Spleen (tissue), 11 donors: ENCODE data around the gene ANKFN1. TPM values are rescaled to one million over a fixed set of nuclear protein-coding genes. Genes with fewer than 3 reads are reported as not detected.

Experiments used
- DNase-seq: peaks from one replicate; pipeline ENCODE4 v3.0.0-alpha.2; 2020
- H3K27ac ChIP-seq, 8 donors: fragments of 200-600 bp; sonication (generic) in 7 of 8; 1 replicate in 4 of 8; 2 replicates in 4 of 8; pipeline versions ENCODE4 v1.5.0 to v1.8.0; 2016 to 2021; ENCODE audit warnings: inconsistent platforms in 4 of 8, mild to moderate bottlenecking in 4 of 8, moderate library complexity in 1 of 8
- H3K27me3 ChIP-seq, 7 donors: fragments of 200-600 bp; sonication (generic) in 6 of 7; replicated peaks in 1 of 7; 1 replicate in 4 of 7; 2 replicates in 3 of 7; pipeline versions ENCODE4 v1.5.0 to v1.8.0; 2016 to 2021; ENCODE audit warnings: inconsistent platforms in 3 of 7, mild to moderate bottlenecking in 1 of 7
- H3K36me3 ChIP-seq, 6 donors: fragments of 200-600 bp; sonication (generic) in 5 of 6; 1 replicate in 4 of 6; 2 replicates in 2 of 6; pipeline versions ENCODE4 v1.5.0 to v1.8.0; 2016 to 2021; ENCODE audit warnings: inconsistent platforms in 2 of 6
- H3K4me1 ChIP-seq, 6 donors: fragments of 200-600 bp; sonication (generic) in 5 of 6; 1 replicate in 3 of 6; 2 replicates in 3 of 6; pipeline versions ENCODE4 v1.5.0 to v1.8.0; 2016 to 2021; ENCODE audit warnings: inconsistent platforms in 3 of 6
- H3K4me3 ChIP-seq, 8 donors: fragments of 200-600 bp; sonication (generic) in 7 of 8; 1 replicate in 4 of 8; 2 replicates in 4 of 8; pipeline versions ENCODE4 v1.5.0 to v1.8.0; 2016 to 2021; ENCODE audit warnings: inconsistent platforms in 4 of 8, mild to moderate bottlenecking in 4 of 8, moderate library complexity in 2 of 8
- H3K9me3 ChIP-seq, 8 donors: fragments of 200-600 bp; sonication (generic) in 7 of 8; 1 replicate in 4 of 8; 2 replicates in 4 of 8; pipeline versions ENCODE4 v1.5.0 to v1.8.0; 2016 to 2021; ENCODE audit warnings: inconsistent platforms in 4 of 8
- POLR2A ChIP-seq, 3 donors: fragments of 450-650 bp; IDR thresholded peaks; one replicate each; pipeline ENCODE4 v1.5.1; 2017; ENCODE audit warnings: antibody characterized with exemption in 3 of 3, mild to moderate bottlenecking in 1 of 3
- POLR2AphosphoS5 ChIP-seq, 3 donors: sonication (generic); formaldehyde crosslinking; IDR thresholded peaks; one replicate each; pipeline ENCODE4 v1.5.1; 2017; ENCODE audit warnings: antibody characterized with exemption in 3 of 3
- WGBS, 5 donors: extraction: QIAGEN DNeasy Blood & Tissue Kit in 3 of 5; methylation state at CpG; one replicate each; pipeline versions ENCODE4 v1.1.5 to v1.1.7; 2013 to 2018; 5-methylcytosine and 5-hydroxymethylcytosine counted together
- intact Hi-C: fragments of 100-400 bp; cut with DNase I; formaldehyde crosslinking; loops from one replicate; pipeline ENCODE4 v1.15.0; 2023; ENCODE audit warnings: low total_unique reads
- polyA plus RNA-seq, 3 donors: library from polyadenylated mRNA; stranded (reverse); fragments of 200-250 nt; gene quantifications; one replicate each; pipeline ENCODE4 v1.2.1, GENCODE V29; 2013
- total RNA-seq, 7 donors: library from RNA; depleted of rRNA in 3 of 7; stranded (reverse); fragments of >200 nt in 3 of 7; fragmentation: NEBNext Ultra II Directional in 4 of 7; extraction: Animal tissue kit (Norgen Biotek cat#: 25700) in 4 of 7; gene quantifications; one replicate each; pipeline versions ENCODE4 v1.1.0 to v1.2.1, GENCODE V29; 2016 to 2021
- TF ChIP-seq, protein P1 (sequence below), 11 experiments: fragments of 200-600 bp in 7 of 11; fragments of 450-650 bp in 4 of 11; sonication (generic) in 4 of 11; IDR thresholded peaks in 8 of 11; conservative IDR thresholded peaks in 3 of 11; 1 replicate in 7 of 11; 2 replicates in 4 of 11; pipeline versions ENCODE4 v1.4.0 to v1.8.0; 2016 to 2021; ENCODE audit warnings: antibody characterized with exemption in 11 of 11, inconsistent platforms in 4 of 11, mild to moderate bottlenecking in 1 of 11
- donor health status: healthy with polysubstance abuse.
- donor health status: DM: no; HTN: no; CAD: no; lungs with moderate emphysema.
- donor health status: DM: no; HTN: no; CAD: no.
- donor health status: Bipolar disorder and iron deficiency.
- donor health status: healthy.
- donor health status: DM: no; HTN: no; CAD: no.
- donor health status: DM: yes; HTN: yes; CAD: no.

The ANKFN1 gene
- total and polyA plus RNA-seq, 10 donors: 0.19 to 0.58 TPM; not detected in 8

- intact Hi-C loops: no loop called here
- H3K27me3 ChIP-seq: no peaks in the 10 kb centered on the region
- H3K27ac ChIP-seq: no peak overlapping the region
- H3K9me3 ChIP-seq: no peaks in the 10 kb centered on the region
- TF ChIP-seq POLR2AphosphoS5 (IDR thresholded peaks at IDR 0.05) (no peak), POLR2A (IDR thresholded peaks at IDR 0.05) (no peak)
- TF ChIP-seq, protein P1, sequence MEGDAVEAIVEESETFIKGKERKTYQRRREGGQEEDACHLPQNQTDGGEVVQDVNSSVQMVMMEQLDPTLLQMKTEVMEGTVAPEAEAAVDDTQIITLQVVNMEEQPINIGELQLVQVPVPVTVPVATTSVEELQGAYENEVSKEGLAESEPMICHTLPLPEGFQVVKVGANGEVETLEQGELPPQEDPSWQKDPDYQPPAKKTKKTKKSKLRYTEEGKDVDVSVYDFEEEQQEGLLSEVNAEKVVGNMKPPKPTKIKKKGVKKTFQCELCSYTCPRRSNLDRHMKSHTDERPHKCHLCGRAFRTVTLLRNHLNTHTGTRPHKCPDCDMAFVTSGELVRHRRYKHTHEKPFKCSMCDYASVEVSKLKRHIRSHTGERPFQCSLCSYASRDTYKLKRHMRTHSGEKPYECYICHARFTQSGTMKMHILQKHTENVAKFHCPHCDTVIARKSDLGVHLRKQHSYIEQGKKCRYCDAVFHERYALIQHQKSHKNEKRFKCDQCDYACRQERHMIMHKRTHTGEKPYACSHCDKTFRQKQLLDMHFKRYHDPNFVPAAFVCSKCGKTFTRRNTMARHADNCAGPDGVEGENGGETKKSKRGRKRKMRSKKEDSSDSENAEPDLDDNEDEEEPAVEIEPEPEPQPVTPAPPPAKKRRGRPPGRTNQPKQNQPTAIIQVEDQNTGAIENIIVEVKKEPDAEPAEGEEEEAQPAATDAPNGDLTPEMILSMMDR (IDR thresholded peaks at IDR 0.05 in 8 of 11, conservative IDR thresholded peaks at IDR 0.05 in 3 of 11): no peak
- WGBS, 5 donors: 37 to 59% (median 42%) methylated on average over 2 to 3 of the region's 3 CpGs
- H3K4me3 ChIP-seq: no peak overlapping the region
- no peak for DNase-seq
- H3K36me3 ChIP-seq: no peaks in the 10 kb centered on the region
- no peaks in the 10 kb centered on the region for H3K4me1 ChIP-seq
These were observed 20.9 kb downstream of the ANKFN1 start for GRCh38 chr17:56173958-56174835.

DNA sequence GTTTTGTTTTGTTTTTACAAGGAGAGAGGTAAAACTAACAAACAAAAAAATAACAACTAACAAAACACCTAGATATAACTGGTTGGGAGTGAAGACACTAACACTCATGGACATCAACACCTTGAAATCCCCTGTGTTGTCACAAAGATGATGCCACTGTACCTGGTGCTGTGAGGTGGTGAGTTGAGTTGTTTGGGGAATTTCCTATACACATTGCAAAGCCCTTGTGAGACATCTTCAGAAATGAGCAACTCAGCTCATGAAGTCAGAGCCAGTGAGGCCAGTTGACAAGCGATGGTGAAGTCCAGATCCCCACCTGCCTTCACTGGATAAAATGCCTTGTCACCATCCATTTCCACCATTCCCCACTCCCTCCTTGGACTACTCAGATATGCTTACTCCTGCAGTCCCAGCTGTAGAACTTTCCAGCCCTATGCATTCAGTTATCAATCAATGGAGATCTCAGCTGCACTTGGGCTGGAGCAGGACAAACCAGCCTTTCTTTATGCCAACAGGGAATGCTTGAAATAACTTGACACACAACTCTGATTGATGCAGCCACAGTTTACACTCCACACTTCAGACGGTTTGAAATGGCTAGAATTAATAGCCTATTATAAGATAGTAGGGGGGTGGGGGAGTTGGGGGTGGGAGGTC lies 22.2 kb downstream of the ANKFN1 start:
- H3K27me3 ChIP-seq: no peaks in the 10 kb centered on the region
- intact Hi-C loops: no loop called here
- TF ChIP-seq, protein P1 (IDR thresholded peaks at IDR 0.05 in 8 of 11, conservative IDR thresholded peaks at IDR 0.05 in 3 of 11): no peak
- TF ChIP-seq POLR2AphosphoS5 (IDR thresholded peaks at IDR 0.05): no peak
- TF ChIP-seq POLR2A (IDR thresholded peaks at IDR 0.05): no peak
- 59 to 74% (median 72%) methylated on average over 2 of the region's 2 CpGs for WGBS, 5 donors
- H3K4me3 ChIP-seq: no peak overlapping the region
- no peak overlapping the region for H3K27ac ChIP-seq
- no peak for DNase-seq
- H3K9me3 ChIP-seq: no peaks in the 10 kb centered on the region
- no peaks in the 10 kb centered on the region for H3K36me3 ChIP-seq
- no peaks in the 10 kb centered on the region for H3K4me1 ChIP-seq

DNA sequence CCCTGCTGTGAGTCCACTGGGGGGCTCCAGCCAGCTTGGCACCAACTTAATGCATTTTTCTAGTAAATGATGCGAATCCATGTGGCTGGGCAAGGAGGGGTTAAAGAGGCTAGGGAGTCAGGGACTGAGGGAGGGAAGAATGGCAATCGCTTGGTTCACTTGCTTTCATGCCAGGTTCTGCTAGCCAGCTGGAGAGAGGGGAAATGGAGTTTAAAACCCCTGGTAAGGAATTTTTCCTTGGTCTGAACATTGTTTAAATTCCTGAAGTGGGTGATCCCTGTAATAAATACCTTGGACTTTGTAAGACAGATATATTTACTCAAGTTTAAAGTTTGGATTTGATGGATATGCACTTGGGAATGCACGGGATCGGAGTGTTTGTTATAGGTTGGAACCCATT lies 22.8 kb downstream of the ANKFN1 start:
- intact Hi-C loops: no loop called here
- Histone ChIP-seq H3K36me3 (no peaks in the 10 kb centered on the region), H3K27me3 (no peaks in the 10 kb centered on the region), H3K4me3 (no peak overlapping the region), H3K4me1 (no peaks in the 10 kb centered on the region), H3K27ac (no peak overlapping the region), H3K9me3 (no peaks in the 10 kb centered on the region)
- DNase-seq: no peak
- no peak for TF ChIP-seq POLR2AphosphoS5 (IDR thresholded peaks at IDR 0.05)
- TF ChIP-seq POLR2A (IDR thresholded peaks at IDR 0.05): no peak
- TF ChIP-seq, protein P1 (IDR thresholded peaks at IDR 0.05 in 8 of 11, conservative IDR thresholded peaks at IDR 0.05 in 3 of 11): no peak
- 60 to 77% (median 72%) methylated on average over 4 of the region's 4 CpGs for WGBS, 5 donors

DNA sequence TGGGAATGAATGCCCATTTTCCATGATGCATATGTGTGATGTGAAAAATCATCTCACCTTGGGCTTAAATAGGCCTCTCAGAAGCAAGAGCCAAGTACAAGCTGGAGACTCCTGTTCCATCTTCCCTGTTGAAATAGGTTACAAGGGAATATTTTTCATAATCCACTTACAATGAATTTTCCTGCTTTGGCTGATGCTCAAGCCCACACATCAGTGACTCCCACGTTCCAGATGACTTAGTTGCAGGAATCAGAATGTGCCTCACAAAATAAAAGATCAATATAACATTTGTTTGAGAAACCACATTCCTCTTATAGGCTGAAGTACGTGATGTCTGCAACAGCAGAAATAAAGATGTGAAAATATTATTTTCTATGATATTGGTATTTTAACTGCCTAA lies 24.1 kb downstream of the ANKFN1 start:
- no peaks in the 10 kb centered on the region for H3K36me3 ChIP-seq
- DNase-seq: no peak
- intact Hi-C loops: no loop called here
- no peak overlapping the region for H3K27ac ChIP-seq
- no peaks in the 10 kb centered on the region for H3K4me1 ChIP-seq
- WGBS, 5 donors: 72 to 86% (median 77%) methylated on average over 2 of the region's 2 CpGs
- H3K27me3 ChIP-seq: no peaks in the 10 kb centered on the region
- TF ChIP-seq POLR2A (IDR thresholded peaks at IDR 0.05) (no peak), POLR2AphosphoS5 (IDR thresholded peaks at IDR 0.05) (no peak)
- TF ChIP-seq, protein P1 (IDR thresholded peaks at IDR 0.05 in 8 of 11, conservative IDR thresholded peaks at IDR 0.05 in 3 of 11): no peak
- H3K9me3 ChIP-seq: no peaks in the 10 kb centered on the region
- no peak overlapping the region for H3K4me3 ChIP-seq
